Globus pallidus (tissue), 1 donor: ENCODE results near the gene PIK3R4.

ENCODE experiments used
- DNase-seq: peaks from one replicate; pipeline ENCODE4 v3.0.0-alpha.2; 2015; ENCODE audit warnings: low spot score

PIK3R4 gene

DNA sequence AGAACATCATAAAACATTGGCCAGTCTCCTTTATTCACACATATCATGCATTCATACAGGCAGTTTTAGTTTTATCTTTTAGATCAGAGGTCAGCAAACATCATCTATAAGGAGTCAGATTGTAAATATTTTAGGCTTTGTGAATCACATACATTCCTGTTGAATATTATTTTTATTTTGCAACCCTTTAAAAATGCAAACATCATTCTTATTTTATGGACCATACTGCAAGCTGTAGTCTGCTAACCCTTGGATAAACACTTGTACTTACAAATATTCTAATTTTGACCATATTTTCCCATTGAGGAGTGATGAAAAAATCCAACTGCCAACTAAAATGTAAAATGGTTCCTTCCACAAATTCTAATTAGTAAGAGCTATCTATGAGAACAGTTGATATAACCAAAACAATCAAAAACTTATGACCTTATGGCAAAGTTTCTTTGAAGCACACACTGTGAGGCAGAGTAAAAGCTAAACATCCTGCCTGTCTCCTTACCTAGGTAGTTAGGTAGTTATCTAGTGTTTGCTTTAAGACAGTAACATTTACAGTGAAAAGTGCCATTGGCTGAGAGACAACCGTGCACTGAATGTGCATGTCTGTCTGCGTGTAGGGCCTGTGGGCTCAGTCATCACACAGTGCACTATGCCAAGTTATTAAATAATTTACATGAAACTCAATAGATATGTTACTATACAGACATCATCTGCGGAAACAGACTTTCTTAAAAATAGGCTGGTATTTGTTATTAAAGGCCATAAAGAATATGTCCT lies 57.7 kb downstream of the PIK3R4 start:
- no peak for DNase-seq

DNA sequence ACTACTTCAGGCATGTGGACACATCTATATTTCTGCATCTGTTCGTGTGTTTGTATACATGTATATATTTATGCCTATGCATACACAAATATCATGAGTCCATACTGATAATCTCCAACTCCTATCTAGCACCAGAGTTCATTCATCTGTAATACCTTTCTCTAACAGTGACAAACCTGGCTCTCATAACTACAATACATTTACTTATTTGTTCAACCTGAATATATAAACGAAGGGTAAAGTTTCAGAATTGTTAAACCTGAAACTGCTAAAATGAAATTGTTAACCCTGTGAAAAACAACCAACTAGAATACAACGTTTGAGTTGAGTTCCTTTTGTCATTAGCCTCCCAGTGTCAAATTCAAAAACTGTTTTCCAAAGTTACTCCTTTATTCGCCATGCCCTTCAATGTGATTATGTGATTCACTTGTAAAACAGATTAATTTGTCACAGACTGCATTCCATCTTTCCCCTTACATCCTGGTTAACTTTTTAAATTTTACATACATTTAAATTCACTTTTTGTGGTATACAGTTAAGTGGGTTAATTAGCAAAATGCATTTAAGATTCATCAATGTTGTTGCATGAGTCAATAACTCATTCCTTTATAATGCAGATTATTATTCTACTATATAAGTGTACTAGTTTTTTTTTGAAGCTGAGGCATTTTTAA lies 58.5 kb downstream of the PIK3R4 start:
- DNase-seq = no peak

DNA sequence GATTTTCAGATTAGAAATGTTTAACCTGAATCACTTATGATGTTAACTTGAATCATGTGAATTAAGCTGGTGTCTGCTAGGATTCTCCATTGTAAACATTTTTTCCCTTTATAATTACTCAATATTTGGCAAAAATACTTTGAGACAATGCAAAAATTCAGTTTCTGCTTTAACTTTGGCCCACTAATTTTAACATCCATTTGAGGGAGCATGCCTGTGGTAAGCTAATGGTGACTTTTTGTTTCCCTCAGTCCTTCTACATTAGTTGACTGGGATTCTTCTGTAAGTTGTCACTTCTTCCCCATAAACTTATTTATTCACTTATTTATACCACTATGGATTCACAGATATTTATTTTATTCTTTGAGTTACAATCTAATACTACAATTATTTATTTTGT lies 59.3 kb downstream of the PIK3R4 start:
- DNase-seq = no peak

DNA sequence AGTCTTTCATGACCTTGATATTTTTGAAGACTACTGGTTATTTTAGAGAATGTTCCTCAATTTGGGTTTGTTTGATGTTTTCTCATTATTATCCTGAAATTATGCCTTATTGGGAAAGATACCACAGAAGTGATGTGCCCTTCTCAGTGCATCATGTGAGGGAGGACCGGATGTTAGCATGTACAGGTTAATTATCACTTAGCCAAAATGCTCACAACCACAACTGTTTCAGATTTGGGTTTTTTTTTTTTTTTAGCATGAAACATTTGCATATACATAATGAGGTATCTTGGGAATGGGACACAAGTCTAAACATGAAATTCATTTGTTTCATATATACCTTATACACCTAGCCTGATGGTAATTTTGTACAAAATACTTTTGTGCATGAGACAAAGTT lies 59.8 kb downstream of the PIK3R4 start:
- DNase-seq = no peak

DNA sequence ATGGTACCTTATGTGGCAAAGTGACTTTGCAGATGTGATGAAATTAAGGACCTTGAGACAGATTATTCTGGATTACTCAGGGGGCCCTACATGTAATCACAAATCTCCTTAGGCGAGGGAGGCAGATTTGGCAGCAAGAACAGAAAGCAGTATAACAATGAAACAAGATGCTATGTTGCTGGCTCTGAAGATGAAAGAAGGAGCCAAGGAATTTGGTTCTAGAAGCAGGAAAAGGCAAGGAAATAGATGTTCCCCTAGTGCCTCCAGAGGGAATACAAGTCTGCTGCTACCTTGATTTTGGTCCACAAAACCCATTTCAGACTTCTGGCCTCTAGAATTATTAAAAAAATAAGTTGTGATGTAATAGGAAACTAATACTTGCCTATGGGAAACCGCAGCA lies 64.5 kb downstream of the PIK3R4 start:
- DNase-seq = no peak

DNA sequence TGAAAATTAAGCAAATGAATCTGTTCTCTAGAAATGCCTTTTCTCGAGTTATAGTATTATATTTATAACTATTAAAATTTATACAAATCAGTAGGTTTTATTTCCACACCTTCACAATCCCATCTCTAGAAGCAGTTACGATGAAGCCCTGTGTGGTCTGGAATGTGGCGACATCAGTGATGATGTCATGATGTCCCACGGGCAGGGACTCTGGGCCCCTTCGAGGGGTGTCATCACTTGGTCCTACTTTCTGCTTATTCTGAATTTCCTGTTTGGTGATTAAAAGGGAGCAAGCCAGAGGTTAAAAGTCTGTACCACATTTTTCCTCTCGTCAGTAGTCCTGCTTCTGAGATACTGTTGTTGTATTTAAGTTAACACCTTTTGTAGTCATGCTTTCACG lies 67.4 kb downstream of the PIK3R4 start:
- DNase-seq = no peak

DNA sequence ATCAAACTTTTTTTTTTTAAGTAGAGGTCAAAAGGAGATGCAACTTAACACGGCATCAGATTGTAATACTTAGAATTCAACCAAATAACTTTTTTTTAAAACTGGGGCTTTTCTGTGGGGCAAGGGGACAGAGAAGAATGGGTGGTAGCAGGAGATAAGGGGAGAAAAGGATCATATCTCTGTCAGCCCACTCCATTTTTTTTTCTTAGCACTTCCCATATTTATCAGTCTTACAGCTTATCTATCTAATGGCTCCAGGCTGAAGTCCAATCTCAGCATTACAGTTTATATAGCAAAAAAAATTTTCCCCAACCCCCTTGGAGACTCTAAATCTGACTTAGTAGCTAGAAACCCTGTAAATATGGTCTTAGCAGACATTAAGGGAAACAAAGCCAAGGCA lies 69.3 kb downstream of the PIK3R4 start:
- DNase-seq = no peak

DNA sequence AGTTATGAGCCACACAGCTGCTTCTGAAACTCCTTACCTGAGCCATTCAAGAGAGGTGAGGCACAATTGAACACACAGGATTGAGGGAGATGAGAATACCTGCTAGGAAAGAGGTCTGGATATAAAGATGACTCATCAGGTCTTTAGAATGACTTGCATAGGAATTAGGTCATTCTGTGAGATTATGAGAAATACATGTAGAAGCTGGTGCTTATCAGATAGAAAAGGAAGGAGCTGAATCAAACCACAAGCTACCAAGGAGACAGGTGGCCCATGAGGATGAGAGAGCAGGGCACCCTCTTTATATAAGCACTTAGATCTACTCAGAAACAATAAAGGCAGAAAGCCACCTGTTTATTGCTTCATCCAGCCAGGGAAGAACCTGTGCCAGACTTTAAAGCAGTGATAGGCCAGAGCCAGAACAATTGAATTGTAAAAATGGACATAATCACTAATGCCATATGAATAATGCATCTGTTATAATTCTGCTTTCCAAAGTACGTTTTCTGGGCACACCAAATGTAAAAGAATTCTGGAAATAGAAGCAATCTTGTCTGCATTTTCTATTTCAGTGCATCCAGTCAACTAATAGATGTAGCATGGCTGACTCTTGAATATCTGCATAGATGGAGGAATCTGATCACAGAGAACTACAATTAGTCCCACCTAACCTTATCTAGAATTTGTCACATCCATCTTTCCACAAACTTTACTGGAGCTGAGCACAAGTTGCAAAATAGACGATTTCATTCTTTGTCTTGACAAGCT lies 74.9 kb downstream of the PIK3R4 start:
- DNase-seq = no peak

DNA sequence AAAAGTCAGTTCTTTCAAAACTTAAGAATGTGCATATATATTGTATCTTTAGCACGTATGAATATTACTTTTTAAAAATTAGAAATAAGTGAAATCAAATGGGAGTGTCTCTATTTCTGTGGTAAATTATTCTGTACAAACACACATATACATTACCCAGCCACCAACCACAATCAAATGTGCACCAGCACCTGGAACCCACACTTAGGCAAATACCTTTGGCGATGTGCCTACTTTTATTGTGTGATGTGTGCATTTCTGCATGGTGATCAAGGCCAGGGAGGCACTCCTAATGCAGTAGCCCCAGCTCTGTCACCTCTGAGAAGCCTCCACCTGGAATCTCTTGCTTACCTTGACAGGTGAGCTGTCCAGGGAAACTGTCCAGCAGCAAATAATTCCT lies 76.9 kb downstream of the PIK3R4 start:
- DNase-seq = no peak

DNA sequence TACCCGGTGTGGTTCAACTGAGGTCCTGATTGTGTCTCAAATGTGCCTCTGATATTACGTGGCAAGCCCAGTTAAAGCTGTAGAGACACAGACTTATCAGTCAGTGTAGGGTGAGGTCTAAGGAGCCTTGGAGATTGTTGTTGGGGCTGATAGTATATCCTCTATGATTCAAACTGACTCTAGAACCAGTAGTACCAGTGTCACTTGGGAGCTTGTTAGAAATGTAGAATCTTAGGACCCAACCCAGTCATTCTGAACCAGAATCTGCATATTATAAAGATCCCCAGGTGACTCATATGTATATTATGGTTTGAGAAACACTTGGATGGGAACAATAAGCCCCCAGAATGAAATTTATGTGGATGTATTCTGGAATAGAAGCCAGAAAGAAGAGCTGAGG lies 83.5 kb downstream of the PIK3R4 start:
- no peak for DNase-seq

DNA sequence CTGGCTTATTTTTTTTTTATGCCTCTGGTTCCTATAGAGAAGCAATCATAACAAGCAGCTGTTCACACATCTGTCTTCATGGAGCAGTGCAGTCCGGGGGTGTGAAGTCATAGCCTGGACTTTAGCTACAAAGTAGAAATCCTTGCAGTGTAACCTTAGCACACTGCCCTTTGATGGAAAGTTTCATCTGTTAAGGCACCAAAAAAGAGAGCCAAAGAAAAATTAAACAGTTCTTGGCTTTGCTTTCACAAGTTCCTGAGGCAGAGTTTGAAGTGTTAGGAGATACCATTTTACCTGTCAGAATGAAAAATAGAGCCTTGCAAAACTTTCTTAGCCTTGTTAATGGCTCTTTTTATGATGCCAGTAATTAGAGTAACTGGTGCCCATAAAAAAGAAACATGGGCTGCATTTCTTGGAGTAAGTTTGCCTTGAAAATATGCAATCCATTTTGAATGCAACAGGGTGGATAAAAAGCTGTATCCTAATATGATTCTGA lies 84.1 kb downstream of the PIK3R4 start:
- no peak for DNase-seq

DNA sequence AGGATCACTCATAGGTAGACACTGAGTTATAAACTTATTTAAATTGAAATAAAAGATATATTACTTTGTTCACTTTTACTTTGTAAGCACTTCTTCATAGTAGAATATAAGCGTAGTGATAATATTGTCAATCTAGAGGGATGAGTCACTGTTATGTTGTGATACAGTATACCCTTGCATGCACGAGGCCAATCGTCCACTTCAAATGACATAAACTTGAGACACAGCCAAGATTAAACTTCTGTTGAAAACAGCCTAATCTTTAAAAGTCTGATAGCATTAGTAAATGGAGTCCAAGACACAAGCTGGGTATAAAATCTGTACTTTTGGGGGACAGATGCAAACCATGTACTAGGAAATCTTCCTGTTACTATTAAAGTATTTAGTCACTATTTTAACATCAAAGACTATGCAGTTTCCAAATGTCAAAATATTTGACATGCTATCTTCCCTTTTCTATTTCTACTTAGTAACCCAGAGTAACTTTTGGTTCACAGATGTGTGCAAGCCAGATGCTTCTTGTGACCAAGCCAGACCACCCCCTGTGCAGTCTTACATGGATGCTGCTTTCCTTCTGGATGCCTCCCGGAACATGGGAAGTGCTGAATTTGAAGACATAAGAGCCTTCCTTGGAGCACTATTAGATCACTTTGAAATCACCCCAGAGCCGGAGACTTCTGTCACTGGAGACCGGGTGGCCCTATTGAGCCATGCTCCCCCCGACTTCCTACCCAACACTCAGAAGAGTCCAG lies 85.3 kb downstream of the PIK3R4 start:
- DNase-seq = no peak

DNA sequence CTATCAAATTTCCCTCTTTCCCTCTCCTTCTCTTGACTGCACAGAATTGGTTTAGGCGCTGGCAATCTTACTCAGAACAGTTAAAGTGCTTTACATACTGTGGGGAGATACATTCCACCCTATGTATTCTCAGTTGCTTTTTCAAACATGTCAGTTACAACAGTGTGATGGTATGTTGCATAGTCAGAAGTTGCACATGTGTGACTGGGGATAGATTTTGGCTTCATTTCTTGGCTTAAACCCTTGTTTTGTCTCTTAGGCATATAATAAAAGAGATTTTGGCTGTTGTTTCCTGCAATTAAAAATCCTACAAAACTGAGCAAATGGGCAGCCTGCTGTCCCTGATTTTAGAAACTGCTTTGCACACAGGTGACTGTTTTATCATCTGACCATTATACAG lies 86.7 kb downstream of the PIK3R4 start:
- no peak for DNase-seq

DNA sequence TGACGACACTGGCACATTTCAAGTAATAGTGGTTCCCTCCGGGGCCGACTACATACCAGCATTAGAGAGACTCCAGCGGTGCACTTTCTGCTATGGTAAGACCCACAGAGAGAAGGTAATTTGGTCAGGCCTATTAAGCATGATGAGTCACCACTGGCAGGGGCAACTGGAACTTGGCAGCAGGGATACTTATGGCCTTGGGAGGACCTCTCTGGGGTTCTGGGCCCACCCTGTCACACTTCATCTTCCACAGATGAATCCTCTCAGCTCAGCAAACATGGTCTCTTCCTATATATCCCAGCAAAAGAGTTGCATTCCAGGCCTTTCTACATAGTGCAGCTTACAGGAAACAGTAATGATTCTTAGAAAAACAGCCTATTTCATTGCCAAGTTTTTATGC lies 88.0 kb downstream of the PIK3R4 start:
- DNase-seq = no peak

DNA sequence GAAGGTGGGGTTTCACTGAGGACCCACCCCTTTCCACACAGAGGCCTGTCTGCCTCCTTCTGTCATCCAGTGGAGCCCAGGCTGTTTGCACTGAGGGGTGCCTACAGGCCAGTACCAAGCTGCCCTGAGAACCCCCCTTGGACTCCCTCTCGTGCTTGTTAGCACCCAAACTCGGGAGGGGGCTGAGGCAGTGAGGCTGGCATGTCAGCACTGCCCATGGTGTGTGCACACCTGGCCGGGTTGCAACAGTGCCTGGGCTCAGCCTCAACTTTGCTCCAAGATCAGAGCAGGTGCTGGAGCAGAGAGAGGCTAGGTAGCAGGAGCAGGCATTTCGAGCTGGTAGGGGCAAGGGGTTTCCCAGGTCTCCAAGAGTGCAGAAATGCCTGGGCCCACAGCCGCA lies 90.0 kb downstream of the PIK3R4 start:
- DNase-seq = no peak

DNA sequence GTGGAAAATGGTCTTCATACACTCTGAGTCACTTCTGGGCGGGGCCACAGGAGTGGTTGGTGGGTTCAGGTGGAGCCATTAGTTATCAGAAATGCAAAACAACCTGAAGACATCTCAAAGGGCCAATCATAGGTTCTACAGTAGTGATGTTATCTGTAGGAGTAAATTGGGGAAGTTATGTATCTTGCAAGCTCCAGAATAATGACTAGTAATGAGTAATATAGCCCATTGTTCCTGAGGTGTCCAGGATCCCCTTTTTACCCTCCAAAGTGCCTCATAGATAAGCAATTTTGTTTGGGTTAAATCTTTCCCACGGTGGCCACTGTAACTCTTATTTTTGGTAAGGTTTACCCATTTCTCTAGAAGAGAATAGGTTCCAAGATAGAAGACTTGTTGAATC lies 91.7 kb downstream of the PIK3R4 start:
- no peak for DNase-seq

DNA sequence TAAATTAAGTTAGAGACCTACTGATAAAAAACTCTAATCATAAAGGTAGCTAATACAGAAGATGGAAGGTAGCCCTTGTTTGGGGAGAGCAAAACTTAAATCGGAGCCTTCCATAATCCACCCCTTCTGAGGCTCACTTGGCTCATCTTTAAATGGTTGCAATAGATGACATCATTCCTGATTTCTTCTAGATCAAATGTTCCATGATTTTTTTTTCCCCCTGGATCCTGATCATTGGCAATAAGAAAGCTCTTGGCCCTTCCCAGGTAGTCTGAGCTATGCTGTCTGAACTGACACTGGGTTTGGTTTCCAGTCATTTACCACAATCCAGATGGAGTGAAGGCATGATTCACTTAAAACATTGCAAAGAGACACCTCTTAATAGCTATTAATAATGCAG lies 92.5 kb downstream of the PIK3R4 start:
- no peak for DNase-seq

DNA sequence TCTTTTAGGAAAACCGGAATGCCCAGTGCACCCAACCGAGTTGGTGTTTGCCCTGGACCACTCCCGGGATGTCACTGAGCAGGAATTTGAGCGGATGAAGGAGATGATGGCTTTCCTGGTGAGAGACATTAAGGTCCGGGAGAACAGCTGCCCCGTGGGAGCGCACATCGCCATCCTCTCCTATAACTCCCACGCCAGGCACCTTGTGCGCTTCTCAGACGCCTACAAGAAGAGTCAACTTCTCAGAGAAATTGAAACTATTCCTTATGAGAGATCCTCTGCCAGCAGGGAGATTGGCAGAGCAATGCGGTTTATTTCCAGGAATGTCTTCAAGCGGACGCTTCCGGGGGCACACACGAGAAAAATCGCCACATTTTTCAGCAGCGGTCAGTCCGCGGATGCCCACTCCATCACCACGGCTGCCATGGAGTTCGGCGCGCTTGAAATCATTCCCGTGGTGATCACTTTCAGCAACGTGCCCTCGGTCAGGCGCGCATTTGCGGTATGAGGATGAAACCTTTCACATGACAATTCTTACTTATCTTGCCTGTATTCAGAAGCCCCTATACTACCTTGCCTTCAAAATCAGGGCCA lies 97.5 kb downstream of the PIK3R4 start:
- DNase-seq = no peak

DNA sequence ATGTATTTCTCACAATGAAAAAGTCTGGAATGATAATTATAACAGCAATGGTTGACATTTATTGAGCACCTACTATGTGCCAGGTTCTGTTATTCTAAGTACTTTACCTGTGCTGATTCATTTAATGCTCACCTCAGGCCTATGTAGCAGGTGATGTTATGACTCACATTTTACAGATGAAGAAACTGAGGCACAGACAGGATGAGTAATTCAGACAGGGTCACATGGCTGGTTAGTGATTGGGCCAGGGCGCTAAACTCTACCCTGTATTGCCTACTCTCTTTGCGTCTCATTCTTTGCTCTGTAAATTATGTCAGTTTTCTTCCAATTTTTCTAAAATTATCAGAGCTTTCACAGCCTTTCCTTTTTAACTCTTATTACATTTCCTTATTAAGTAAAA lies 98.3 kb downstream of the PIK3R4 start:
- DNase-seq = no peak

DNA sequence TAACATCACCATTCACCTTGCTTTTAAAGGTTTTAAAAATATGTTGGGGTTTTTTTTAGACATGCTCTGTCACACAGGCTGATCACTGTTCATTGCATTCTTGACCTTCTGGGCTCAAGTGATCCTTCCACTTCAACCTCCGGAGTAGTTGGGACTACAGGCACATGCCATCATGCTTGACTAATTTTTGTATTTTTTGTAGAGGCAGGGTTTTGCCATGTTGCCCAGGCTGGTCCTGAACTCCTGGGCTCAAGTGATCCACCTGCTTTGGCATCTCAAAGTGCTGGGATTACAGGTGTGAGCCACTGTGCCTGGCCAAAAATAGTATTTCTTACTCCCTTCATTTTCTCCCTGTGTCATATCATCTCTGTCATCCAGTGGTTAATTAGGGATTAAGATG lies 101.4 kb downstream of the PIK3R4 start:
- DNase-seq = no peak

DNA sequence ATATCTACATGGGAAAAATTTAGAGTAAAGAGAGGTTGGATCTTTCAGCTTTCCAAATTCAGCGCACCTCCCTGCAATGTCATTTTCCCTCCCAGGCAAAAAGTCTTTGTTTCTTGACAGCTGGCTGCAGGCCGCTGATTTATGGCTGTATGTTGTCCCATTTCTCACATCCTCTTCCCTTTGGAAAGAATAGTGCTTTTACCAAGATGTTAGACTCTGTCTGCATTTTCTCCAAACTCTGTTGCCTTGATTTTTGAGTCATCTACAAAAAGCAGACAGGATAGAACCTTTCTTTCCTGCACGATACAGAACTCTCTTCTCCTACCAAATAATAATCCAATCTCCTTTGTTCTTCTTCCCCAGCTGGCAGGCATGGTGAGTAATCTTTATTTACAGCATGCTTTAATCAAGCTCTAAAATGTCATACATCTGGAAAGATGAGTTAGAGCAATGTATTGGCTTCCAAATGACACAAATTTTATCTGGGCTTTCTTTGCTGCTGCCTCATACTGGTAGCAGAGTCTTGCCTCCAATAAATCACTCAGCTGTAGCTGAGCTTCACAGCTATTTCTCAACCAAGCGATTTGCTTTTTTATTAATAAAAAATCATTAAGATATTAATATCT lies 101.9 kb downstream of the PIK3R4 start:
- no peak for DNase-seq
